Measurements from ENCODE around the gene S1PR5.

S1PR5 gene

DNA sequence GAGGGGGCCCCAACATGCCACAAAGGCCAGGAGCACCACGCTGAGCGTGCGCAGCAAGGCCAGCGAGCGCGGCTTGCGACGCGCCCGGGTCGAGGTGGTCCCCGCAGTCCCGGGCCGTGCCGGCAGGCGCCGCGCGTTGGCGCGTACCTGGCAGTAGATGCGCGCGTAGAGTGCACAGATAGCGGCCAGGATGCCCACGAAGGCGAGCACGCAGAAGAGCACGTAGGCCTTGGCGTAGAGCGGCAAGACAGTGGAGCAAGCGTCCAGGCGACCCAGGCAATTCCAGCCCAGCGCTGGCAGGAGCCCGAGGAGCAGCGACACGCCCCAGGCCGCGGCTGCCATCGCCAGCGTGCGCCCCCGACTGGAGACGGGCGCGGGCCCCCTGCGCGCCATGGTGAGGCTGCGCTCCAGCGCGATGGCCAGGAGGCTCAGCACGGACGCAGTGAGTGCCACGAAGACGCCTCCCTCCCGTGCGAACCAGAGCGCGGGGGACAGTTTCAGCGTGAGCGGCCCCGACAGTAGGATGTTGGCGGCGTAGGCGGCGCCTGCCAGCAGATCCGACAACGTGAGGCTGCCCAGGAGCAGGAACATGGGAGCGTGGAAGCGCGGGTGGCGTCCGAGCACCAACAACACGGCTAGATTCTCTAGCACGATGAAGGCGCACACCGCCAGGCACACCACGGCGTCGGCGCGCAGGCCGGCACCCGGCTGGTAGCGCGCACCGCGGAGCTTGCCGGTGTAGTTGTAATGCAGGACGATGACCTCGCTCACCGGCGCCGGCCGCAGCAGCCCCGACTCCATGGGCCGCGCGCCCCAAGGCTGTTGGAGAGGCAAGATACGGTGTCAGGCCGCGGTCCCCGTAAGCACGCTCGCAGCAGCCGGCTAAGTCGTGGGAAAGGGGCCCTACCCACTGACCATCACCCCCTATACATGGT is 2.8 kb downstream of the S1PR5 start:
- no peak for DNase-seq (ENCODE audit: low read depth)

- no peak for DNase-seq (ENCODE audit: low read depth)
Measured at GRCh38 chr19:10513223-10513622, 4.0 kb downstream of the S1PR5 start.

DNA sequence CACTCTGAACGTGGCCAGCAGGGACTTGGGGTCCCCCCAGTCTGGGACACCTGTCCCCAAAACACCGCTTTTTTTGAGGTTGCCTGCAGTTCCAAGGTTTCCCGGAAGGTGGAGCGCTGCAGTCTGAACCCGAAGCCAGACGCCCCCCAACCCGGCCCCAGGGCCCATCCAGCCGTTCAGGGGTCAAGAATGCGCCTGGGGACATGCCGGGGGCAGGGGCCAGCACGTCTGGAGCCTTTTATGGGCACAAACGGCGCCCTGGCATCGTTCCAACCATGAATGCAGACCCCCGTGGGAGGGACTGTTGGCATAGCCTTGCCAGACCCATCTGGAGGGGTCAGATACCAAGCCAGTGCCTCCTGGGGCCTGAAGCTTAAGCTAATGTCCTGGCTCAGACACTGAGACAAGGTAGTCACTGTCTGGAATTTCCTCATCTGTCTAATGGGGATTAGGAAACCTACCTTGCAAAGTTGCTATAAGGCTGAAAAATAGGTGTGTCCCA is 6.9 kb downstream of the S1PR5 start:
- no peak for DNase-seq (ENCODE audit: low read depth)

- no peak for DNase-seq (ENCODE audit: low read depth)
Measured at GRCh38 chr19:10508707-10509106, 8.5 kb downstream of the S1PR5 start.

DNA sequence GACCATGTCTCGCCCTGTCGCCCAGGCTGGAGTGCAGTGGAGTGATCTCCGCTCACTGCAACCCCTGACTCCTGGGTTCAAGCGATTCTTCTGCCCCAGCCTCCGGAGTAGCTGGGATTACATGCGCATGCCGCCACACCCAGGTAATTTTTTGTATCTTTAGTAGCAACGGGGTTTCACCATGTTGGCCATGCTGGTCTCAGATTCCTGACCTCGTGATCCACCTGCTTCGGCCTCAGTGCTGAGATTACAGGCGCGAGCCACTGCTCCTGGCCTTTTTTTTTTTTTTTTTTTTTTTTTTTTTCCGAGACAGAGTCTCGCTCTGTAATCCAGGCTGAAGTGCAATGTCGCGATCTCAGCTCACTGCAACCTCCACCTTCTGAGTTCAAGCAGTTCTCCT is 9.2 kb downstream of the S1PR5 start:
- DNase-seq (ENCODE audit: low read depth), result no peak

DNA sequence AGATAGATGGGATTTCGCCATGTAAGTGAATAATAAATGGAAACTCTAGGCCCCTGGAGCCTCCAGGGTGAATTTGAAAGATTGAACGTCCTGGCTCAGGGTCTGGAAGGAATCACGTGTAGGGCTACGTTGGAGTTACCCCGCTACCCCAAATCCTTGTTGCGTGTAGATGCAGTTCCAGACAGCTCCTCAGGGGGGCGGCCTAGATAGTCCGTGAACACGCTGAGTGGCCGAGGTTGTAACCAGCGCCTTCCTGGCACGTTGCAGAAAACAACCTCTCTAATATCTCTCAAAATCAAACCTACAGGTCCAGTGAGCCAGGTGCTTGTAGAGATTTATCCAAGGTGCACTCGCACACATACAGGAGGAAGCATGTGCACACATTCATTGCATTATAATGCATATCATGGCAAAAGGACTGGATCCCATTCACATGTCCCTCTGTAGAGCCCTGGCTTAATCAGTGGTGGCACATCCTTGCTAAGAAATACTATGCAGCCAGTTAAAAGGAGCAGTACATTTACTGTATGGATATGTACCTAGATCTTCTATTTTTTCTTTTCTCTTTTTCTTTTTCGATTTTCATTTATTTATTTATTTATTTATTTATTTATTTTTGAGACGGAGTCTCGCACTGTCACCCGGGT is 11.5 kb downstream of the S1PR5 start:
- DNase-seq (ENCODE audit: low read depth), result no peak

DNA sequence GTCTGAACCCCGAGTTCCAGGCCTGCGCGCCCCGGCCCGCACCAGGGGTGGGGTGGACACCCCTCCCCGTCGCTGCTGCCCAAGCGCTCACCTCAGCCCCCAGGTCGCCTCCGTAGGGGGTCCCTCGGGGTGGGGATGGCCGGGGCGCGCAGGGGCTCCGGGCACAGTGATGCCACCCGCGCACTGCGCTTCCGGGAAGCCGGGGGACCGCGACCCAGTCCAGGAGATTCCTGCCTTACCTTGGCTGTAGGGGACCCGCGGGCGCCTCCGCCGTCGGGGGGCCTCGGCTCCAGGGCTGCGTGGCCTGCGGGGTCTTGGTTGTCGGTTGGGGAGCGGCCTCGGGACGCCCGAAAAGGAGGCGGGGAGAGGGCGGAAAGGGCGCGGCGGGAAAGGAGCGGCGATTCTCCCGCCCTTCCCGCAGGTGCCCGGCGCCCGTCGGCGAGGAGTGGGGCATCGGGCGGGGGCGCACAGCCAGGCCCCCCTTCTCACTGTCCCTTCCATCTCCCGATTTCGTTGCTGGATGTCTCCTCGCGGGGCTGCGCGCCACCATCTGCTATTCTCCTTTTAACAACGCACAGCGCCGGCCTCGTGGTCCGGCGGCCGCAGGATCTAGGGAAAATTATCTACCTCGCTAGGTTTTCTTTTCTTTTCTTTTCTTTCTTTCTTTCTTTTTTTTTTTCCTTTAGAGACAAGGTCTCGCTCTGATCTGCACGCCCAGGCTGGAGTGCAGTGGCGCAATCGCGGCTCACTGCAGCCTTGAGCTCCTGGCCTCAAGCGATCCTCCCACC is 14.1 kb downstream of the S1PR5 start, which contains the start of gene KEAP1:
Gene KEAP1 (minus strand): TSS at position 355 of the 788 bp plus-strand sequence. CDS start 3,323 bp downstream, outside the sequence.
- DNase-seq (ENCODE audit: low read depth), result no peak

DNA sequence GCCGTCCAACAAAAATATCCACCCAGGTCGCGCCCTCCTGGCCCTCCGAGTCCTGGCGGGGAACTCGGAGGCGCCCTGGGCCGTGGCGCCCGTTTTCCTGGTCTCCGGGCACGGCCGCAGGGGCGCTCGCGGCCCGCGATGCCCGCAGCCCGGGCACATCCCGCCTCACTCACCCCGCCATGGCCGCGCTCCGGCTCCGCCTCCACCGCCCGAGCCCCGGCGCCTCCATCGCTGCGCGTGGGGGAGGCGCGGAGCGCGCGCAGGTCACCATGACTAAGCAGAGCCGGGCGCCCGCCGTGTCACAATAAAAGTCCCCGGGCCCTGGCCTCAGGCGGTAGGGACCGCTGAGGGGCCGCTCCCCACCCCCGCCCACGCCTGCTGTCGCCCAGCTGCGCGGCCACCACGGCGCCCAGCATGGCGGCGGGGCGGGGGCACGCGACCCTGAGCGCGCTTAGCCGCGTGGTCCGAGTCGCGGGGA is 14.7 kb downstream of the S1PR5 start:
- peak; percentile 68 for DNase-seq (ENCODE audit: low read depth)

DNA sequence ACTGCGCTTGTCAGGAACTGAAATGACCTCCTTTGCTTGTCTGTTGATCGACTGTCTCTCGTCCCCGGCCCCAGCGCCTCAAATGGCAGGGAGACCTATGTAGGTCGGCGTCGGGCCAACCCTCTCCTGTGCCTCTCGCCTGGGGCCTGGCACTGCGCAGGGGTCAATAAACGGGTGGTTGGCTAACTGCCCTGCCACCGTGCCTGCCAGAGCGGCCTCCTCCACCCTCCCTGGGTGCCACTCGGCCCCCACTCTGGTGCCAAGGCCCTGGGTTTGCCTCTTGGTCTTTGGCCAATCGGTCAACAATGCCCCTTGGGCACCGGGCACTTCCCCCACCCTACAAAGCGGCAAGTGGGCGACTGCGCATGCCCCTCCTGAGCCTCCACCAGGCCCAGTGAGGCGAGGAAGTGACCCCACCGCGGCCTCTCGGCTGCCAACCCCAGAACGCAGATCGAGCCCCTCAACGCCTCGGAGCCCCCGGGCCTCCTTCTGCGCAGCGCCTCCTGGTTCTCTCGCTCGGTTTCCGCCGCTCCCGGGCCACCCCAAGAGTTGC is 15.2 kb downstream of the S1PR5 start:
- no peak for DNase-seq (ENCODE audit: low read depth)

DNA sequence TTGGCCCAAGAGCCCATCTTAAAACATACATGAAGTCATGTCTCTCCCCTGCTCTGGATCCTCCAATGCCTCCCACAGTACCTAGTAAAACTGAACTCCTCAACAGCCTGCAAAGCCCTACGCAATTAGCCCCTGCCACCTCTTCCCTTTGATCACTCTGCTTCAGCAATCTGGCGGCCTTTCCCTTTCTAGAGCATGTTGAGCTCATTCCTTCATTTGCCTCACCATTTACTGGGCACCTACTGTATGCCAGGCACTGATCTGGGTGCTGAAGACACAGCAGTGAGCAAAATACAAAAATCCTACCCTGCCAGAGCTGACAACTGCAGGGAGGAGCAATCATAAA is 17.0 kb downstream of the S1PR5 start:
- no peak for DNase-seq (ENCODE audit: low read depth)

DNA sequence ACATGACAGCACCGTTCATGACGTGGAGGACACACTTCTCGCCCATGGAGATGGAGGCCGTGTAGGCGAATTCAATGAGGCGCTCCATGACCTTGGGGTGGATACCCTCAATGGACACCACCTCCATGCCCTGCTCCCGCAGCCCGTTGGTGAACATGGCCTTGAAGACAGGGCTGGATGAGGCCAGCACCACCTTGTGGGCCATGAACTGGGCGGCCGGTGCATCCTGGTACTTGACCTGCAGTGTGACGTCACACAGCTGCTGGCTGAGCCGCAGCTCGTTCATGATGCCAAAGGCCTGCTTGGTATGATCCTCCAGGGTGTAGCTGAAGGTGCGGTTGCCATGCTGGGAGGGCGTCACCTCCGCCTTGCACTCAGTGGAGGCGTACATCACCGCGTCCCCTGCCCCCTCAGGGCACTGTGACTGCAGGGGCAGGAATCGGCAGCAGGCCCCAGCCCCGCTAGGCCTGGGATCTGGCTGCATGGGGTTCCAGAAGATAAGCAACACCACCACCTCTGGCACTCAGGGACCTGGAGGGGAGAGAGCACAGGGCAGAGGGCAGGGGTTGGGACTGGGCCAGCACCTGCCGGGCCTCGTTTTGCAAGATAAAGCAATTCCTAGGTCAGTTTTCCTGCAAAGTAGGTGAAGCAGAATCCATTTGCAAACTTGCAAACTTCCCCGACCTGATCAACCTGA is 17.5 kb downstream of the S1PR5 start:
- no peak for DNase-seq (ENCODE audit: low read depth)

DNA sequence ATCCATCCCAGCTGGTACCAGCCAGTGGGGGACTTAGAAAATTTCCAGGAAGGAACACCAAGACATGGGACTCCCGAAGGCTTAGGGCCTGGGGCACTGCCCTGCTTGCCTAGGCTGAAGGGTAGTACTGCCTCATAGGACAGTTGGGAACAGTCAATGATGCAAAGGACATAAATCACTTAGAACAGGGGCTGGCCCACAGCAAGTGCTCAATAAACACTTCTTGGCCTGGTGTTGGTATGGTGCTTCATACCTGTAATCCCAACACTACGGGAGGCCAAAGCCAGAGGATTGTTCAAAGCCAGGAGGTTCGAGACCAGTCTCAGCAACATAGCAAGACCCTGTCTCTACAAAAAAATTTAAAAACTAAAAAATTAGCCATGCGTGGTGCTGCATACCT is 19.9 kb downstream of the S1PR5 start:
- DNase-seq (ENCODE audit: low read depth), result no peak

- no peak for DNase-seq (ENCODE audit: low read depth)
Measured at GRCh38 chr19:10491472-10492047, 25.7 kb downstream of the S1PR5 start.

GRCh38 chr19:10486551-10486950 is 30.7 kb downstream of the S1PR5 start:
- no peak for DNase-seq (ENCODE audit: low read depth)

DNA sequence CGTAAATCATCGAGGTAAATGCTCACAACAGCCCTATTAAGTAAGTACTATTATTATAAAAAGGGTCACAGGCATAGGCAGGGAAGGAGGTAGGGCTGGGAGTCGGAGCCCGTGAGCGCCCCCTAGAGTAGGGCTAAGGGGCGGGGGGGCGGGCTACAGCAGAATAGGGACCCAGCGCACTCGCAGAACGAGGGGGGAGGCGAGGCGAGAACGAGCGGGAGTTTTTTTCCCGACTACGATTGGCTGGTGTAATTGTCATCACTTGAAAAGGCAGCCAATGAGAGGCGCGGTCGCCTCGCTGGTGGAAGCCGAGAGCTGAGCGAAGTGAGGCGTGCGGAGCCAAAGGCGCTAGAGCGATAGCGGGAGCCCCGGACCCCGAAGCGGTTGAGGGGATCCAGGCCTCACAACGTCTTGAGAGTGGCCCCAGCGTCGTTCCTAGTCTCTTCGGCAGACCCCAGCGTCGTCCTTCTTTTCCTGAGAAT is 38.3 kb downstream of the S1PR5 start:
- no peak for DNase-seq (ENCODE audit: low read depth)

DNA sequence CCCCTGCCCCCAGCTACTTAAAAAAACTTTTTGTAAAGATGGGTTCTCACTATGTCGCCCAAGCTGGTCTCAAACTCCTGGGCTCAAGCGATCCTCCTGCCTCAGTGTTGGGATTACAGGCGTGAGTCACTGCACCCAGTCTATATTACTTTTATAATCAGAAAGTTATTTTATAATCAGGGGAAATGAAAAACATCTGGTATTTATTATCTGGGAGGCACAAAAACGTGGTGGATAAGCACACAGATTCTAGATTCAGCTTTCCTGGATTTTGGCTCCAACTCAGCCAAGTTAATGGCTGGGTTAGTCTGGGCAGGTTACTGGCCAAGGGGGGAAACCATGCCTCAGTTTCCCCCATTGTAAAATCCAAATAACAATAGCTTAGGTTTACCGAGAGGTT is 38.8 kb downstream of the S1PR5 start:
- DNase-seq (ENCODE audit: low read depth), result no peak

DNA sequence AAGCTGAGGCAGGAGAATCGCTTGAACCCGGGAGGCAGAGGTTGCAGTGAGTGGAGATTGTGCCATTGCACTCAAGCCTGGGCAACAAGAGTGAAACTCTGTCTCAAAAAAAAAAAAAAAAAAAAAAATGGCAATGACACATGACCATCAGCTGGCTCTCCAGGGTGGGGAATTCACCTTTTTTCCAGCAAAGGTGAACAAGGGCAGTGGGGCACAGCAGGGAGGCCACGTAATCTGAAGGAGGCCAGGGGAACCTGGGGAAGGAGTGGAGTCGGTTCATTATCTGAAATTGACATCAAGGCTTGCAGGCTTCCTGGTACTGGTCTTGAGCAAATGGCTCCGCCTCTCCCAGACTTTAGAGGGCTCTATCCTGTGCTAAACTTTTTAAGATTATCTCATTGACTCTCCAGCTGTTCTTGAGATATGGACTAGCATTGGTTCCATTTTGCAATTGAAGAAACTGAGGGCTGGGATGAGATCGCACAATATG is 42.2 kb downstream of the S1PR5 start:
- no peak for DNase-seq (ENCODE audit: low read depth)

- DNase-seq (ENCODE audit: low read depth), result no peak
Measured at GRCh38 chr19:10473192-10473591, 44.1 kb downstream of the S1PR5 start.

DNA sequence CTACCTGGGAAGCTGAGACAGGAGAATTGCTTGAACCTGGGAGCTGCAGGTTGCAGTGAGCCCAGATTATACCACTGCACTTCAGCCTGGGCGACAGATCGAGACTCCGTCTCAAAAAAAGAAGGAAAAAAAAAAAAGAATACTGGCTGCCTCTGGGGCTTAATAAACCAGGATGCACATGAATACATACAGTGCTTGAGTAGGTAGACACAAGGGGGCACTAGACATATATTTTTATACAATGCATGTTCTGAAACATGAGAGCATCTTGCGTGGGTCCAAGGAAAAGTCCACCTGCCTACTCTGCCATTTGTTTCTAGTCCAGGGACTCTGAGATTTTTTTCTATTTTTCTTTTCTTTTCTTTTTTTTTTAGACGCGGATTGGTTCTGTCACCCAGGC is 45.3 kb downstream of the S1PR5 start:
- no peak for DNase-seq (ENCODE audit: low read depth)

DNA sequence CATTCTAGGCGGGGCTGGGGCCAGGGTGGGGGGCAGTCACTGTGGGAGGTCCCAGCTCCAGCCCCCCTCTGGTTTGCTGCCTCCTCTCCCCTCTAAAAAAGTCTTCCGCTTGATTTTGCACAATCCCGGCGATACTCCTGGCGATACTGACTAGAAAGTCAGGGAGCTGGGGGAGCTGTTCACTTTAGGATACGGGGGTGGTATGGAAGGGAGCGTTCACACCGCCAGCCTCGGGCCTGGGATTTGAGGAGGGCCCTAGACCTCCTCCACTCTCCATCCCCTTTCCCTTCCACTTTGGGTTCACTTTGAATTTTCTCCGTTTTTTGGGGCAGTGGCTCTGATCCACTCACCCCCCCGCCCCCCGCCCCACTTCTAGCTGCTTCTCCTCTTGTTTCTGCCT is 49.1 kb downstream of the S1PR5 start:
- DNase-seq (ENCODE audit: low read depth), result no peak

All from HS-5 (cell line).